Caco-2 (cell line): ENCODE results near the gene PALLD. TPM values are rescaled to one million over a fixed set of nuclear protein-coding genes. Genes with fewer than 3 reads are reported as not detected.

Source experiments
- BruUV-seq: library from RNA; stranded (reverse); fragments of 400-500 nt; replicated peaks from 2 replicates; lab custom pipeline; 2021; lab: Mats Ljungman, UMichigan
- CTCF ChIA-PET: fragments of 300-600 bp; sonication (Branson Sonifier 250); formaldehyde crosslinking; loops from one replicate; lab custom pipeline; 2022; ENCODE audit warnings: antibody characterized with exemption; lab: Charles Lee
- POLR2A ChIA-PET: fragments of 300-600 bp; sonication (Branson Sonifier 250); formaldehyde crosslinking; loops from one replicate; lab custom pipeline; 2022; ENCODE audit warnings: antibody characterized with exemption; lab: Charles Lee
- DNase-seq, 2 experiments: peaks; one replicate each; pipeline versions ENCODE4 v3.0.0 to v3.0.0-alpha.2; 2020 to 2022
- H3K27me3 ChIP-seq: replicated peaks from 2 replicates; pipeline ENCODE4 v1.6.0; 2011; ENCODE audit warnings: low read length; ENCODE audit not compliant: control insufficient read depth, insufficient read depth
- H3K36me3 ChIP-seq: 2 replicates; pipeline ENCODE4 v1.5.1; 2011; ENCODE audit warnings: low read length; ENCODE audit not compliant: control insufficient read depth, insufficient read depth
- H3K4me1 ChIP-seq: fragments of 250-450 bp; sonication (Bioruptor Pico); 2 replicates; pipeline ENCODE4 v1.5.1; 2020; ENCODE audit warnings: mild to moderate bottlenecking
- H3K4me3 ChIP-seq: 2 replicates; pipeline ENCODE4 v1.5.1; 2011; ENCODE audit warnings: low read depth, mild to moderate bottlenecking, control low read depth, low read length
- H3K9me3 ChIP-seq: fragments of 250-450 bp; sonication (Bioruptor Pico); 2 replicates; pipeline ENCODE4 v1.5.1; 2020; ENCODE audit warnings: mild to moderate bottlenecking, moderate library complexity
- H3K27ac Mint-ChIP-seq: one replicate; pipeline ENCODE4 v1.8.0; 2022; ENCODE audit warnings: mixed read lengths; ENCODE audit not compliant: unreplicated experiment
- H3K27me3 Mint-ChIP-seq: one replicate; pipeline ENCODE4 v1.8.0; 2022; ENCODE audit warnings: mixed read lengths; ENCODE audit not compliant: insufficient read depth, unreplicated experiment
- H3K36me3 Mint-ChIP-seq: one replicate; pipeline ENCODE4 v1.8.0; 2022; ENCODE audit warnings: mild to moderate bottlenecking, mixed read lengths; ENCODE audit not compliant: insufficient read depth, unreplicated experiment
- H3K4me1 Mint-ChIP-seq: one replicate; pipeline ENCODE4 v1.8.0; 2022; ENCODE audit warnings: low read depth, mixed read lengths; ENCODE audit not compliant: unreplicated experiment
- H3K4me3 Mint-ChIP-seq: one replicate; pipeline ENCODE4 v1.8.0; 2022; ENCODE audit warnings: mild to moderate bottlenecking, moderate library complexity, mixed read lengths; ENCODE audit not compliant: unreplicated experiment
- H3K9me3 Mint-ChIP-seq: one replicate; pipeline ENCODE4 v1.8.0; 2022; ENCODE audit warnings: mixed read lengths; ENCODE audit not compliant: unreplicated experiment
- intact Hi-C: fragments of 100-400 bp; cut with micrococcal nuclease; formaldehyde crosslinking; loops from one replicate; pipeline ENCODE4 v1.10.0; 2022; ENCODE audit not compliant: unreplicated experiment
- total RNA-seq: library from RNA; stranded (reverse); gene quantifications from 2 replicates; pipeline ENCODE4 v1.2.3, GENCODE V29; 2022
- TF ChIP-seq, protein P1 (sequence below), 2 experiments: fragments of 200-600 bp in 1 of 2; IDR thresholded peaks; 1 replicate in 1 of 2; 2 replicates in 1 of 2; pipeline versions ENCODE4 v1.5.1 to v1.8.0; 2011 to 2022; ENCODE audit warnings: antibody characterized with exemption in 1 of 2, control low read depth in 1 of 2, inconsistent platforms in 1 of 2, low read depth in 1 of 2, low read length in 1 of 2, mild to moderate bottlenecking in 1 of 2, moderate library complexity in 1 of 2; ENCODE audit not compliant: insufficient read depth in 1 of 2, severe bottlenecking in 1 of 2, unreplicated experiment in 1 of 2

The PALLD gene
- total RNA-seq, 1 experiment from 2014 or later: 12.3 TPM

DNA sequence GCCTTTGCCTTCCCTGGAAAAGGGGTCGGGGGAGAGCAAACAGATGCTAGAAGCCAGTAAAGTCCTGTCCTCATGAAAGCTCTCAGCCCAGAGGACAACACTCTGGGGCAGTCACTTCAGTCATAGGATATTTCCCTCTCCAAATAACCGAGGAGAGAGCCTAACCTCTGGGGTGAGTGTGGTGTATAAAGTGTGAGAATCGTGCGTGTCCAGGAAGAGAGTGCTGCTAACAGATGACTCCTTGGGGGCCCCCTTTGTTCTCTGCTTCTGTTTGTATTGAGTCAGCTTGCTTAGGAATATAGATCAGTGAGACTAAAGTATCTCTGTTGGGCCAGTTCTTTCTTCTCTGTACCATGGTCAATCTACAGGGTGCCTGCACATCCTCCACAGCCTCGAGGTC is 247.2 kb downstream of the PALLD start:
- no peaks in the 10 kb centered on the region for H3K9me3 ChIP-seq
- H3K36me3 ChIP-seq: no peaks in the 10 kb centered on the region
- H3K4me3 ChIP-seq: no peak overlapping the region
- H3K27me3 ChIP-seq: no peaks in the 10 kb centered on the region
- Mint-ChIP-seq H3K27me3 (peaks cover 4% of the 10 kb centered on the region), H3K36me3 (no peaks in the 10 kb centered on the region), H3K9me3 (no peaks in the 10 kb centered on the region), H3K27ac (no peak overlapping the region), H3K4me3 (no peak overlapping the region), H3K4me1 (peaks cover 6% of the 10 kb centered on the region)
- no peak for DNase-seq
- POLR2A ChIA-PET: no interaction called here
- no peaks in the 10 kb centered on the region for H3K4me1 ChIP-seq
- BruUV-seq: no TSS peak
- intact Hi-C loops: no loop called here
- TF ChIP-seq, protein P1, sequence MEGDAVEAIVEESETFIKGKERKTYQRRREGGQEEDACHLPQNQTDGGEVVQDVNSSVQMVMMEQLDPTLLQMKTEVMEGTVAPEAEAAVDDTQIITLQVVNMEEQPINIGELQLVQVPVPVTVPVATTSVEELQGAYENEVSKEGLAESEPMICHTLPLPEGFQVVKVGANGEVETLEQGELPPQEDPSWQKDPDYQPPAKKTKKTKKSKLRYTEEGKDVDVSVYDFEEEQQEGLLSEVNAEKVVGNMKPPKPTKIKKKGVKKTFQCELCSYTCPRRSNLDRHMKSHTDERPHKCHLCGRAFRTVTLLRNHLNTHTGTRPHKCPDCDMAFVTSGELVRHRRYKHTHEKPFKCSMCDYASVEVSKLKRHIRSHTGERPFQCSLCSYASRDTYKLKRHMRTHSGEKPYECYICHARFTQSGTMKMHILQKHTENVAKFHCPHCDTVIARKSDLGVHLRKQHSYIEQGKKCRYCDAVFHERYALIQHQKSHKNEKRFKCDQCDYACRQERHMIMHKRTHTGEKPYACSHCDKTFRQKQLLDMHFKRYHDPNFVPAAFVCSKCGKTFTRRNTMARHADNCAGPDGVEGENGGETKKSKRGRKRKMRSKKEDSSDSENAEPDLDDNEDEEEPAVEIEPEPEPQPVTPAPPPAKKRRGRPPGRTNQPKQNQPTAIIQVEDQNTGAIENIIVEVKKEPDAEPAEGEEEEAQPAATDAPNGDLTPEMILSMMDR (IDR thresholded peaks at IDR 0.05; ENCODE audit: insufficient read depth in 1 of 2, low read depth in 1 of 2, low read length in 1 of 2, severe bottlenecking in 1 of 2, unreplicated experiment in 1 of 2): no peak
- CTCF ChIA-PET: no interaction called here

DNA sequence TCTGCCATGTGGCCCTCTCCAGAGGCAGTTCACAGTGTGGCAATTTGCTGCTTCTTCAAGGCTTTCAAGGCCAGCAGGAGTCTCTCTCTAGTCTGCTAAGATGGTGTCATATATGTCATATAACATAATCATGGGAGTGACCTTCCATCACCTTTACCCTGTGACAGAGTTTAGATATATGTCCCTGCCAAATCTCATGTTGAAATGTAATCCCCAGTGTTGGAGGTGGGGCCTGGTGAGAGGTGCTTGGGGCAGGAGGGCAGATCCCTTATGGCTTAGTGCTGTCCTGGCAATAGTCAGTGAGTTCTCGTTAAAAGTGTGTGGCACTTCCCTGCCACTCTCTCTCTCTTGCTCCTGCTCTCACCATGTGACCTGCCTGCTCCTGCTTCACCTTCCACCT is 252.0 kb downstream of the PALLD start:
- BruUV-seq: no TSS peak
- ChIA-PET POLR2A (no interaction called here), CTCF (no interaction called here)
- intact Hi-C loops: no loop called here
- H3K27me3 ChIP-seq: no peaks in the 10 kb centered on the region
- DNase-seq: no peak
- H3K4me1 ChIP-seq: no peaks in the 10 kb centered on the region
- peaks cover 4% of the 10 kb centered on the region for H3K27me3 Mint-ChIP-seq
- no peaks in the 10 kb centered on the region for H3K9me3 ChIP-seq
- H3K9me3 Mint-ChIP-seq: no peaks in the 10 kb centered on the region
- H3K27ac Mint-ChIP-seq: no peak overlapping the region
- TF ChIP-seq, protein P1 (IDR thresholded peaks at IDR 0.05; ENCODE audit: insufficient read depth in 1 of 2, low read depth in 1 of 2, low read length in 1 of 2, severe bottlenecking in 1 of 2, unreplicated experiment in 1 of 2): no peak
- H3K36me3 ChIP-seq: no peaks in the 10 kb centered on the region
- H3K4me3 ChIP-seq: no peak overlapping the region
- no peaks in the 10 kb centered on the region for H3K36me3 Mint-ChIP-seq
- H3K4me3 Mint-ChIP-seq: no peak overlapping the region
- H3K4me1 Mint-ChIP-seq: no peaks in the 10 kb centered on the region

DNA sequence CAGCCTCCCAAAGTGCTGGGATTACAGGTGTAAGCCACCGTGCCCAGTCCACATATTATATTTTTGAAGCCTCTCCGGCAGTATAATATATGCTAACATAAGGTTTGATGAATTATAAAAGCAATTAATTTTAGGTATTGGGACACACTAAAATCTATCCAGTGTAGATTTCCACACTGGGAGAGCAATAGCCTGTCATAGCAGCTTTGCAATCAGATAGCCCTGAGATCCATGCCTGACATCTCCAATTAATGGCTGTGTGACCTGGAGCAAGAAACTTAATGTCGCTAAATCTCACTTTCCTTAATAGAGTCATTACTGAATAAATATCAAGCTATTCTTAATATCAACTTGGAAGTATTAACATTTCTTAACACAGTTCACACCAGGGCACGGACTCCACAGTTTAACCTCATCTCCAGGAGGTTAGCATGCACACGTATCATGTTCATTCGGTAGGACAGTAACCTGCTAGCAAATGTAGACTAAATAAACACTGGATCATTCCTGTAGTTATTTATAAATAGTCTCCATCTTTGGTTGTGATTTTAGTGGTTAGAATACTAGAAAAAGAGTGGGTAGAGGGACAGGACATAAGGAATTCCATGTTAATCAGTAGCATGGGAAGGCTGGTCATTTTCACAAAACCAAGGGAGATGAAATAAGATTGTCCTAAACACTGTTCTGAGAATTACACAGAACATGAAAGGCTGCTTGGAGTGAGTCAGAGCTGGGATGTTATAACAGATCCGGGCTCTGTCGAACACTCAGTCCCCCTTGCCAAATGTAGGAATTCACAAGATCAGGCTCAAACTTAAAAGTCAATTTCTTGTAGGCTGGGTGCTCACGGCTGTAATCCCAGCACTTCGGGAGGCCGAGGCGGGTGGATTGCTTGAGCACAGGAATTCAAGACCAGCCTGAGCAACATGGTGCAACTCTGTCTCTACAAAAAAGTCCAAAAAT is 254.7 kb downstream of the PALLD start:
- CTCF ChIA-PET: no interaction called here
- POLR2A ChIA-PET: no interaction called here

More for the DNA sequence above, 254.7 kb downstream of the PALLD start:
- no peaks in the 10 kb centered on the region for H3K36me3 ChIP-seq
- no peaks in the 10 kb centered on the region for H3K27me3 ChIP-seq
- peaks cover 11% of the 10 kb centered on the region for H3K4me1 Mint-ChIP-seq
- H3K9me3 Mint-ChIP-seq: no peaks in the 10 kb centered on the region
- no peak overlapping the region for H3K27ac Mint-ChIP-seq
- H3K4me3 Mint-ChIP-seq: no peak overlapping the region
- no peak overlapping the region for H3K4me3 ChIP-seq
- intact Hi-C loops: no loop called here
- DNase-seq: no peak
- peaks cover 2% of the 10 kb centered on the region for H3K27me3 Mint-ChIP-seq
- BruUV-seq: no TSS peak
- no peaks in the 10 kb centered on the region for H3K9me3 ChIP-seq
- TF ChIP-seq, protein P1 (IDR thresholded peaks at IDR 0.05; ENCODE audit: insufficient read depth in 1 of 2, low read depth in 1 of 2, low read length in 1 of 2, severe bottlenecking in 1 of 2, unreplicated experiment in 1 of 2): no peak
- no peaks in the 10 kb centered on the region for H3K4me1 ChIP-seq
- H3K36me3 Mint-ChIP-seq: no peaks in the 10 kb centered on the region
